Measurements from ENCODE around the gene RNF149.

GRCh38 chr2:101310090-101310833 is 1.8 kb upstream of the RNF149 start:
- no peak for TF ChIP-seq CTCF (conservative IDR thresholded peaks at IDR 0.05 in 1 of 2, IDR thresholded peaks at IDR 0.05 in 1 of 2; ENCODE audit: extremely low read depth in 1 of 2, insufficient read depth in 1 of 2, low read depth in 1 of 2, low read length in 2 of 2)
- TF ChIP-seq EZH2 (IDR thresholded peaks at IDR 0.05; ENCODE audit: borderline replicate concordance, low read length) = no peak
